ENCODE results near the gene ZNF579. TPM values are rescaled to one million over a fixed set of nuclear protein-coding genes. Genes with fewer than 3 reads are reported as not detected.

ZNF579 gene
- total and polyA plus RNA-seq, 10 donors = 0.72 to 10.6 (median 5.7) TPM

- Histone ChIP-seq H3K36me3 (no peaks in the 10 kb centered on the region), H3K27me3 (replicated peaks in 1 of 7) (peaks cover 0 to 72% (median 9%) of the 10 kb centered on the region in 7 donors), H3K4me1 (peaks cover 0 to 7% (median 0%) of the 10 kb centered on the region in 6 donors), H3K4me3 (no peak overlapping the region), H3K9me3 (no peaks in the 10 kb centered on the region), H3K27ac (no peak overlapping the region)
- WGBS, 5 donors = 68 to 80% (median 71%) methylated on average over 7 to 23 of the region's 23 CpGs
- no peak for TF ChIP-seq POLR2A (IDR thresholded peaks at IDR 0.05)
- intact Hi-C loops (cut with DNase I; ENCODE audit: low total_unique reads) = no loop called here
- no peak for DNase-seq
Observed at GRCh38 chr19:55544776-55545439, 35.7 kb downstream of the ZNF579 start.

GRCh38 chr19:55544014-55544413 is 36.6 kb downstream of the ZNF579 start:
- no peaks in the 10 kb centered on the region for H3K9me3 ChIP-seq
- no peaks in the 10 kb centered on the region for H3K36me3 ChIP-seq
- intact Hi-C loops (cut with DNase I; ENCODE audit: low total_unique reads) = no loop called here
- peaks cover 0 to 7% (median 0%) of the 10 kb centered on the region in 6 donors for H3K4me1 ChIP-seq
- no peak overlapping the region for H3K4me3 ChIP-seq
- no peak overlapping the region for H3K27ac ChIP-seq
- no peak for DNase-seq
- WGBS, 5 donors = 80 to 89% (median 87%) methylated on average over 9 to 15 of the region's 15 CpGs
- TF ChIP-seq POLR2A (IDR thresholded peaks at IDR 0.05) = no peak
- no peak for TF ChIP-seq CTCF (IDR thresholded peaks at IDR 0.05 in 8 of 11, conservative IDR thresholded peaks at IDR 0.05 in 3 of 11)
- no peak for TF ChIP-seq POLR2AphosphoS5 (IDR thresholded peaks at IDR 0.05)
- H3K27me3 ChIP-seq (replicated peaks in 1 of 7) = peaks cover 0 to 65% (median 9%) of the 10 kb centered on the region in 7 donors

DNA sequence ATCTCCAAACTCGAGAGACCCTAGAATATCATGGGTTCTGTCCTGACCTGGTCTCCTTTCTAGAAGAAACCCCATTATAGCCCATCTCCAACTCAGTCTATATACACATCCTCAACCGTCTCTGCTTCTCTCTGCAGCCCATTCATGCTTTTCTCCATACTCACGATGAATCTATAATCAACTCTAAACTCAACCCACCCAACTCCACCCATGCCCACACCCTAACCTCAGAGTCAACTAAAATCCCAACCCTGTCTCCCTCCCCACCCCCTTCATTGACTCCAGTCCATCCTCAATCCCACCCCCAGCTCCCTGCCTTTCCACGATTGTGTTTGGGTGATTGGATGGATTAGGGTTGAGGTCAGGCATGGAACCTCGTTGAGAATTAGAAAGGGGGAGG is 37.1 kb downstream of the ZNF579 start:
- Histone ChIP-seq H3K4me3 (no peak overlapping the region), H3K4me1 (peaks cover 0 to 7% (median 0%) of the 10 kb centered on the region in 6 donors), H3K9me3 (no peaks in the 10 kb centered on the region), H3K27ac (no peak overlapping the region), H3K27me3 (replicated peaks in 1 of 7) (peaks cover 0 to 60% (median 9%) of the 10 kb centered on the region in 7 donors), H3K36me3 (no peaks in the 10 kb centered on the region)
- no peak for DNase-seq
- intact Hi-C loops (cut with DNase I; ENCODE audit: low total_unique reads) = no loop called here
- no peak for TF ChIP-seq POLR2A (IDR thresholded peaks at IDR 0.05)
- WGBS, 5 donors = 74 to 80% (median 74%) methylated on average over 5 of the region's 5 CpGs

- WGBS, 5 donors = 87 to 98% (median 91%) methylated on average over 7 of the region's 7 CpGs
- TF ChIP-seq POLR2A (IDR thresholded peaks at IDR 0.05) (no peak), POLR2AphosphoS5 (IDR thresholded peaks at IDR 0.05) (no peak), CTCF (IDR thresholded peaks at IDR 0.05 in 8 of 11, conservative IDR thresholded peaks at IDR 0.05 in 3 of 11) (no peak)
Observed at GRCh38 chr19:55542292-55542855, 38.3 kb downstream of the ZNF579 start.

GRCh38 chr19:55541091-55541490 is 39.6 kb downstream of the ZNF579 start:
- Histone ChIP-seq H3K4me3 (no peak overlapping the region), H3K36me3 (no peaks in the 10 kb centered on the region), H3K9me3 (no peaks in the 10 kb centered on the region), H3K27ac (no peak overlapping the region), H3K4me1 (no peaks in the 10 kb centered on the region), H3K27me3 (replicated peaks in 1 of 7) (peaks cover 0 to 38% (median 1%) of the 10 kb centered on the region in 7 donors)
- WGBS, 5 donors = 77 to 85% (median 80%) methylated on average over 18 to 19 of the region's 19 CpGs; no CpG with 5 or more reads in 1 of the 5 donors
- no peak for DNase-seq
- TF ChIP-seq POLR2A (IDR thresholded peaks at IDR 0.05) = no peak
- TF ChIP-seq CTCF (IDR thresholded peaks at IDR 0.05 in 8 of 11, conservative IDR thresholded peaks at IDR 0.05 in 3 of 11) = no peak
- TF ChIP-seq POLR2AphosphoS5 (IDR thresholded peaks at IDR 0.05) = no peak
- intact Hi-C loops (cut with DNase I; ENCODE audit: low total_unique reads) = no loop called here

More at GRCh38 chr19:55542292-55542855, 38.3 kb downstream of the ZNF579 start:
- Histone ChIP-seq H3K4me1 (peaks cover 0 to 5% (median 0%) of the 10 kb centered on the region in 6 donors), H3K9me3 (no peaks in the 10 kb centered on the region), H3K36me3 (no peaks in the 10 kb centered on the region), H3K27ac (no peak overlapping the region), H3K27me3 (replicated peaks in 1 of 7) (peaks cover 0 to 48% (median 6%) of the 10 kb centered on the region in 7 donors), H3K4me3 (no peak overlapping the region)
- intact Hi-C loops (cut with DNase I; ENCODE audit: low total_unique reads) = no loop called here
- DNase-seq = no peak
